ENCODE results near the gene NLRP3.
"Not testable (repeated sequence)": the region's sequence is repeated elsewhere in the genome, so short reads cannot be mapped to it uniquely, and the experiment has no call there.

The NLRP3 gene

GRCh38 chr1:247415423-247416361 lies at the start of gene NLRP3:
Gene NLRP3, plus strand, starts transcription at chr1:247416173. Its CDS starts 2,628 bp downstream, at chr1:247418801.
- ChIA-PET POLR2A (no interaction called here), CTCF (interaction anchor here (1.5 kb wide), 1 partner anchor 26 kb away, joined by 3 read pairs; no protein-coding TSS in a partner anchor)
- TF ChIP-seq, protein P1, sequence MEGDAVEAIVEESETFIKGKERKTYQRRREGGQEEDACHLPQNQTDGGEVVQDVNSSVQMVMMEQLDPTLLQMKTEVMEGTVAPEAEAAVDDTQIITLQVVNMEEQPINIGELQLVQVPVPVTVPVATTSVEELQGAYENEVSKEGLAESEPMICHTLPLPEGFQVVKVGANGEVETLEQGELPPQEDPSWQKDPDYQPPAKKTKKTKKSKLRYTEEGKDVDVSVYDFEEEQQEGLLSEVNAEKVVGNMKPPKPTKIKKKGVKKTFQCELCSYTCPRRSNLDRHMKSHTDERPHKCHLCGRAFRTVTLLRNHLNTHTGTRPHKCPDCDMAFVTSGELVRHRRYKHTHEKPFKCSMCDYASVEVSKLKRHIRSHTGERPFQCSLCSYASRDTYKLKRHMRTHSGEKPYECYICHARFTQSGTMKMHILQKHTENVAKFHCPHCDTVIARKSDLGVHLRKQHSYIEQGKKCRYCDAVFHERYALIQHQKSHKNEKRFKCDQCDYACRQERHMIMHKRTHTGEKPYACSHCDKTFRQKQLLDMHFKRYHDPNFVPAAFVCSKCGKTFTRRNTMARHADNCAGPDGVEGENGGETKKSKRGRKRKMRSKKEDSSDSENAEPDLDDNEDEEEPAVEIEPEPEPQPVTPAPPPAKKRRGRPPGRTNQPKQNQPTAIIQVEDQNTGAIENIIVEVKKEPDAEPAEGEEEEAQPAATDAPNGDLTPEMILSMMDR (IDR thresholded peaks at IDR 0.05; ENCODE audit: insufficient read depth, low read length, missing control alignments): no peak
- DNase-seq (ENCODE audit: low read depth, low spot score): no peak
- H3K4me3 ChIP-seq (ENCODE audit: low read depth, low read length): no peak within 1 kb of the TSS

DNA sequence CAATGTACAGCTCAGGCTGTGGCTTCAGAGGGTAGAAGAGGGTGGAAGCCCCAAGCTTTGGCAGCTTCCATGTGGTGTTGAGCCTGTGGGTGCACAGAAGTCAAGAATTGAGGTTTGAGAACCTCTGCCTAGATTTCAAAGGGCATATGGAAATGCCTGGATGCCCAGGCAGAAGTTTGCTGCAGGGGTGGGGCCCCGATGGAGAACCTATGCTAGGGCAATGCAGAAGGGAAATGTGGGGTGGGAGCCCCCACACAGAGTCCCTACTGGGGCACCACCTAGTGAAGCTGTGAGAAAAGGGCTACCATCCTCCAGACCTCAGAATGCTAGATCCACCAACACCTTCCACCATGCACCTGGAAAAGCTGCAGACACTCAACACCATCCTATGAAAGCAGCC lies 49.6 kb upstream of the NLRP3 start:
- POLR2A ChIA-PET; DNase-seq (ENCODE audit: low read depth, low spot score); H3K4me3 ChIP-seq (ENCODE audit: low read depth, low read length); CTCF ChIA-PET: not testable (repeated sequence)

- no peak for DNase-seq (ENCODE audit: low read depth, low spot score)
- ChIA-PET POLR2A (no interaction called here), CTCF (no interaction called here)
- TF ChIP-seq, protein P1 (IDR thresholded peaks at IDR 0.05; ENCODE audit: insufficient read depth, low read length, missing control alignments): no peak
- no peak overlapping the region for H3K4me3 ChIP-seq (ENCODE audit: low read depth, low read length)
These were observed 48.9 kb upstream of the NLRP3 start for GRCh38 chr1:247366926-247367645.

- TF ChIP-seq, protein P1 (IDR thresholded peaks at IDR 0.05; ENCODE audit: insufficient read depth, low read length, missing control alignments): no peak
- H3K4me3 ChIP-seq (ENCODE audit: low read depth, low read length): no peak overlapping the region
These were observed 48.1 kb upstream of the NLRP3 start for GRCh38 chr1:247367786-247368422.

DNA sequence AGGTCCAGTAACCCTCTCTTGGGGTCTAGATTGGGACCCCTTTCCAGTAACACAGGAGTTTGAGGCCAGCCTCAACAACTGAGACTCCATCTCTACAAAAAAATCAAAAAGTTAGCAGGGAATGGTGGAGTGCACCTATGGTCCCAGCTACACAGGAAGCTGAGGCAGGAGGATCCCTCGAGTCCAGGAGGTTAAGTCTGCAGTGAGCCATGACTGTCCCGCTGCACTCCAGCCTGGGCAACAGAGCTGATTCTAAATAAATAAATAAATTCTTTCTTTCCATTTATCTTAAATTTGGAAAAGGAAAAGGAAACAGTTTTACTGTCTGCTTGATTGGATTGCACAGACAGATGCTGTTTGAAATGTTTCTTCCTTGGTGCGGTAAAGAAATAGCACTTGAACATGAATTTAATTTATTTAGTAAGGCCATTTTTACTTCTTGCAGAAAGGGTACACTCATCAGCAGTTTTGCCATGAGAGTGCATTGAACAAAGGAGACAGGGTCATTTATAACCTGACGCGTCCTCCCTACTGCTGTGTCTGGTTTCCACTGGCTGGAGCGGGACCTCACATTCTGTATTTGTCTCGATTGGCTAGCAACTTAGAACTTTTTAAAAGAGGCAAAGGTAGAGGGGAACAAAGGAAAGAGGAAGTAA lies 47.4 kb upstream of the NLRP3 start:
- ChIA-PET CTCF (interaction anchor here (1.6 kb wide), 1 partner anchor 21 kb away, joined by 7 read pairs; no protein-coding TSS in a partner anchor), POLR2A (no interaction called here)
- H3K4me3 ChIP-seq (ENCODE audit: low read depth, low read length): no peak overlapping the region
- TF ChIP-seq, protein P1 (IDR thresholded peaks at IDR 0.05; ENCODE audit: insufficient read depth, low read length, missing control alignments): no peak
- no peak for DNase-seq (ENCODE audit: low read depth, low spot score)

More at GRCh38 chr1:247367786-247368422, 48.1 kb upstream of the NLRP3 start:
- ChIA-PET POLR2A (no interaction called here), CTCF (no interaction called here)
- DNase-seq (ENCODE audit: low read depth, low spot score): no peak

Data from AG04449 (cell line).